Ectodermal cell (in vitro differentiated cells): ENCODE results near the gene LMCD1.
A peak's percentile ranks its signal among the peaks of the same experiment; 100 is the strongest.

ENCODE experiments used
- H3K27ac ChIP-seq: 2 replicates; pipeline ENCODE4 v1.7.0; 2013; ENCODE audit warnings: mild to moderate bottlenecking, low read depth, low read length; ENCODE audit not compliant: insufficient read depth, poor library complexity, severe bottlenecking
- H3K27me3 ChIP-seq: 2 replicates; pipeline ENCODE4 v1.7.0; 2013; ENCODE audit warnings: mild to moderate bottlenecking, low read length; ENCODE audit not compliant: insufficient read depth, control insufficient read depth, poor library complexity, severe bottlenecking
- H3K36me3 ChIP-seq: one replicate; pipeline ENCODE4 v1.7.0; 2013; ENCODE audit warnings: low read length; ENCODE audit not compliant: control insufficient read depth, insufficient read depth
- H3K4me1 ChIP-seq: one replicate; pipeline ENCODE4 v1.7.0; 2013; ENCODE audit warnings: low read length; ENCODE audit not compliant: control insufficient read depth, insufficient read depth
- H3K4me3 ChIP-seq: 2 replicates; pipeline ENCODE4 v1.7.0; 2013; ENCODE audit warnings: low read depth, low read length, control low read depth; ENCODE audit not compliant: insufficient read depth
- H3K9me3 ChIP-seq: 2 replicates; pipeline ENCODE4 v1.7.0; 2013; ENCODE audit warnings: mild to moderate bottlenecking, low read length, moderate library complexity; ENCODE audit not compliant: control insufficient read depth
- WGBS, 2 experiments: methylation state at CpG; one replicate each; pipeline ENCODE4 v1.1.7; 2013; ENCODE audit warnings: missing lambda C conversion rate in 2 of 2; 5-methylcytosine and 5-hydroxymethylcytosine counted together

Gene LMCD1

GRCh38 chr3:8518138-8518537, 16.5 kb downstream of the LMCD1 start:
- 93% methylated on average over 2 of the region's 2 CpGs for WGBS, 2 experiments

GRCh38 chr3:8519156-8519555, 17.5 kb downstream of the LMCD1 start:
- Histone ChIP-seq H3K9me3 (no peaks in the 10 kb centered on the region), H3K36me3 (no peaks in the 10 kb centered on the region), H3K27ac (no peak overlapping the region), H3K4me1 (peaks cover 5% of the 10 kb centered on the region), H3K27me3 (peaks cover 9% of the 10 kb centered on the region), H3K4me3 (no peak overlapping the region)
- WGBS, 2 experiments, result 92 to 96% methylated on average over 3 of the region's 3 CpGs

More at GRCh38 chr3:8518138-8518537, 16.5 kb downstream of the LMCD1 start:
- Histone ChIP-seq H3K36me3 (no peaks in the 10 kb centered on the region), H3K4me1 (peaks cover 5% of the 10 kb centered on the region), H3K9me3 (no peaks in the 10 kb centered on the region), H3K27ac (no peak overlapping the region), H3K27me3 (peaks cover 3% of the 10 kb centered on the region), H3K4me3 (no peak overlapping the region)

GRCh38 chr3:8519774-8520448, 18.3 kb downstream of the LMCD1 start:
- no peak overlapping the region for H3K4me3 ChIP-seq
- peaks cover 9% of the 10 kb centered on the region for H3K27me3 ChIP-seq
- WGBS, 2 experiments, result 38 to 44% methylated on average over 2 of the region's 2 CpGs
- no peaks in the 10 kb centered on the region for H3K9me3 ChIP-seq
- H3K4me1 ChIP-seq, result peaks cover 5% of the 10 kb centered on the region
- H3K36me3 ChIP-seq, result no peaks in the 10 kb centered on the region
- H3K27ac ChIP-seq, result no peak overlapping the region

GRCh38 chr3:8520816-8521403, 19.3 kb downstream of the LMCD1 start:
- peaks cover 5% of the 10 kb centered on the region for H3K4me1 ChIP-seq
- WGBS, 2 experiments, result 89% methylated on average over 9 of the region's 9 CpGs
- H3K9me3 ChIP-seq, result no peaks in the 10 kb centered on the region
- H3K27ac ChIP-seq, result no peak overlapping the region
- no peaks in the 10 kb centered on the region for H3K36me3 ChIP-seq
- peaks cover 9% of the 10 kb centered on the region for H3K27me3 ChIP-seq
- no peak overlapping the region for H3K4me3 ChIP-seq

DNA sequence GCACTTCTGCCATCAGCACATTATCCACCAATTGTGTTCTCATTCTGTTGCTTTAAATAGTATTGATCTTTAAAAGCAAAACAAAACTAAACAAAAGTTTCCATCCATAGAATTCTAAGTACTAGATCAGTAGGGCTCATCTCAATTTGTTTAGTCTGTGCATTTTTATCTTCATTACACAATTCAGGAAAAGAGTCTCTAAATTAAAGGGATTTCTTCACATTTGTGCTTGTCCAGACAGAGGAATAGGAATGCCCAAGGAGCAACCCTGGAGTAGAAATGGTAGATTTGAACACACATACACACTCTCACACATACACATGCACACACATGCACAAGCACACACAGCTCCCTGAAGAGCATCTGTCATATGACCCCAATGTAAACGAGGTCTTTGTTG, 21.4 kb downstream of the LMCD1 start:
- Histone ChIP-seq H3K4me1 (peaks cover 5% of the 10 kb centered on the region), H3K27me3 (peaks cover 9% of the 10 kb centered on the region), H3K27ac (no peak overlapping the region), H3K36me3 (no peaks in the 10 kb centered on the region), H3K4me3 (no peak overlapping the region), H3K9me3 (no peaks in the 10 kb centered on the region)
- WGBS, 2 experiments, result 83 to 91% methylated on average over 1 of the region's 1 CpG

- H3K4me3 ChIP-seq, result no peak overlapping the region
- H3K27ac ChIP-seq, result no peak overlapping the region
- H3K4me1 ChIP-seq, result peaks cover 5% of the 10 kb centered on the region
- WGBS, 2 experiments, result 94 to 97% methylated on average over 3 of the region's 3 CpGs
- no peaks in the 10 kb centered on the region for H3K36me3 ChIP-seq
- no peaks in the 10 kb centered on the region for H3K9me3 ChIP-seq
- H3K27me3 ChIP-seq, result peaks cover 9% of the 10 kb centered on the region
Observed at GRCh38 chr3:8524249-8524648, 22.6 kb downstream of the LMCD1 start.

DNA sequence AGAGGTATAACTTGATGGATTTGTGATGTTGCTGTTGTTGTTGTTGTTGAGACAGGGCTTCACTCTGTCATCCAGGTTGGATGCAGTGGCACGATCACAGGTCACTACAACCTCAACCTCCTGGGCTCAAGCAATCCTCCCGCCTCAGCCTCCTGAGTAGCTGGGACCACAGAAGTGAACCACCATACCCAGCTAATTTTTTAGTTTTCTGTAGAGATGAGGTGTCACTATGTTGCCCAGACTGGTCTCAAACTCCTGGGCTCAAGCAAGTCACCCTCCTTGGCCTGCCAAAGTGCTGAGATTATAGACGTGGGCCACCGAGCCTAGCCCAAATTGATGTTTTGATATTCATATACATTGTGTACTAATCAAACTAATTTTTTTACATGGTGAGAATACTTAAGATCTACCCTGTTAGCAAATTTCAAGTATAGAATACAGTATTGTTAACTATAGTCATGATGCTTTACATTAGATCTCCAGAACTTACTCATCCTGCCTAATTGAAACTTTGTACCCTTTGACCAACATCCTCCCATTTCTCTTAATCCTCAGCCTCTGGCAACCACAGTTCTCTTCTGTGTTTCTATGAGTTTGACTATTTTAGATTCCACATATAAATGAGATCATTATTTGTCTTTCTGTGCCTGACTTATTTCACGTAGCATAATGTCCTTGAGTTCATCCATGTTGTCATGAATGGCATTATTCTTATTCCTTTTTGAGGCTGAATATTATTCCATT, 23.2 kb downstream of the LMCD1 start:
- no peak overlapping the region for H3K4me3 ChIP-seq
- H3K27me3 ChIP-seq, result peaks cover 9% of the 10 kb centered on the region
- no peak overlapping the region for H3K27ac ChIP-seq
- WGBS, 2 experiments, result 81 to 90% methylated on average over 3 to 5 of the region's 5 CpGs
- peaks cover 8% of the 10 kb centered on the region for H3K4me1 ChIP-seq
- H3K9me3 ChIP-seq, result no peaks in the 10 kb centered on the region
- no peaks in the 10 kb centered on the region for H3K36me3 ChIP-seq

DNA sequence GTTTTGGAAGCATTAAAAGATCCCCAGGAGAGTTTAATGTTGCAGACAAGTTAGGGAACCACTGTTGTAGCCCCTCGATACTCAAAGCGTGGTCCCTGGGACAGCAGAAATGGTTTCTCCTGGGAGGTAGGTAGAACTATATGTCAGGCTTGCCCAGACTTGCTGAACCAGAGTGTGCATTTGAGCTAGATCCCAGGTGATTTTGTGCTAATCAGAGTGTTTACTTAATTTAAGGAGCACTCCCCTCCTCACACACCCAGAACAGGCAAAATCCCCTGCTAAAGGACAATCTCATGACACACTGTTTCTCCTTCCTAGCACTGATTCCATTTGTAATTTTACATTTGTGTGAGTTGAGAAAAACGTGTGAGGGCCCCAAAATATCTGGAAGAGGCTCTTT, 24.3 kb downstream of the LMCD1 start:
- Histone ChIP-seq H3K27ac (no peak overlapping the region), H3K4me3 (no peak overlapping the region), H3K4me1 (peaks cover 10% of the 10 kb centered on the region), H3K9me3 (no peaks in the 10 kb centered on the region), H3K27me3 (peaks cover 9% of the 10 kb centered on the region), H3K36me3 (no peaks in the 10 kb centered on the region)
- WGBS, 2 experiments, result 90 to 96% methylated on average over 3 of the region's 3 CpGs

DNA sequence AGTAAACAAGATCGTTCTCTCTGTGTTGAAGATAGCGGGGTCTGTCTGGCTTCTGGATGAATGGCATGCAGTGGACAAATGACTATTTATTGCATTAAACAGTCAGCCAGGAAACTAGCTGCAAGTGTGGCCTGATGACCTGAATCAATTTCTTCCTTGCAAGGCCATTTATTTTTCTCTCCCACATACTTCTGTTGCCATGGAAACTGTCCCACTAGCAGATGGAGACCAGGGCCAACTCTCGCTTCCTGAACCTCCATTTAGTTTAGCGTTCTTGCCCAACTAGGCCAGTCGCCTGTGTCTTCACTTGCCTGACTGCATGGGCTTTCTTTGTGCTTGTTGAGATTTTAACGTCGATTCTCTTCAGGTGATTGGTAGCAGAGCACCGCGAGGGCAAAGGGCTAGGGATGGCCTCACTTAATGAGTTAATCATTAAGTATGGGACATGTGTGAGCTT, 27.6 kb downstream of the LMCD1 start:
- Histone ChIP-seq H3K27ac (peak overlapping the region; percentile 31), H3K36me3 (no peaks in the 10 kb centered on the region), H3K4me1 (peaks cover 14% of the 10 kb centered on the region), H3K4me3 (no peak overlapping the region), H3K9me3 (no peaks in the 10 kb centered on the region), H3K27me3 (no peaks in the 10 kb centered on the region)
- WGBS, 2 experiments, result 86 to 88% methylated on average over 9 of the region's 9 CpGs
